ENCODE results near the gene NHS. TPM values are rescaled to one million over a fixed set of nuclear protein-coding genes. Genes with fewer than 3 reads are reported as not detected.

The NHS gene
- total RNA-seq: 0.51 and 0.68 TPM in 2 replicates
- 0.34 TPM for polyA plus RNA-seq (2012)

- DNase-seq (ENCODE audit: low read depth): peak; percentile 27
Observed at GRCh38 chrX:17374619-17375366, at the start of gene NHS. TSS of gene NHS (plus strand) at chrX:17375200. CDS start at chrX:17375758, 558 bp downstream.

- DNase-seq (ENCODE audit: low read depth): peak; percentile 27
Observed at GRCh38 chrX:17328837-17329236, 46.2 kb upstream of the NHS start.

- DNase-seq (ENCODE audit: low read depth): no peak
Observed at GRCh38 chrX:17336377-17336776, 38.6 kb upstream of the NHS start.

GRCh38 chrX:17355976-17356375 lies 19.0 kb upstream of the NHS start:
- no peak for DNase-seq (ENCODE audit: low read depth)

- no peak for DNase-seq (ENCODE audit: low read depth)
Observed at GRCh38 chrX:17359500-17359899, 15.5 kb upstream of the NHS start.

- DNase-seq (ENCODE audit: low read depth): no peak
Observed at GRCh38 chrX:17361620-17362019, 13.4 kb upstream of the NHS start.

GRCh38 chrX:17368002-17368401 lies 7.0 kb upstream of the NHS start:
- no peak for DNase-seq (ENCODE audit: low read depth)

- DNase-seq (ENCODE audit: low read depth): no peak
Observed at GRCh38 chrX:17369309-17369708, 5.7 kb upstream of the NHS start.

- no peak for DNase-seq (ENCODE audit: low read depth)
Observed at GRCh38 chrX:17370191-17370590, 4.8 kb upstream of the NHS start.

GRCh38 chrX:17372052-17372451 lies 2.9 kb upstream of the NHS start:
- no peak for DNase-seq (ENCODE audit: low read depth)

GRCh38 chrX:17373337-17373736 lies 1.7 kb upstream of the NHS start:
- DNase-seq (ENCODE audit: low read depth): no peak

GRCh38 chrX:17375367-17375636 lies 302 bp downstream of the NHS start:
- no peak for DNase-seq (ENCODE audit: low read depth)

- DNase-seq (ENCODE audit: low read depth): no peak
Observed at GRCh38 chrX:17375637-17376430, 834 bp downstream of the NHS start.

- no peak for DNase-seq (ENCODE audit: low read depth)
Observed at GRCh38 chrX:17376431-17377077, 1.6 kb downstream of the NHS start.

GRCh38 chrX:17377091-17377717 lies 2.2 kb downstream of the NHS start:
- no peak for DNase-seq (ENCODE audit: low read depth)

- DNase-seq (ENCODE audit: low read depth): no peak
Observed at GRCh38 chrX:17377795-17378194, 2.8 kb downstream of the NHS start.

- no peak for DNase-seq (ENCODE audit: low read depth)
Observed at GRCh38 chrX:17380221-17380620, 5.2 kb downstream of the NHS start.

- no peak for DNase-seq (ENCODE audit: low read depth)
Observed at GRCh38 chrX:17390419-17390850, 15.4 kb downstream of the NHS start.

- DNase-seq (ENCODE audit: low read depth): no peak
Observed at GRCh38 chrX:17395154-17395553, 20.2 kb downstream of the NHS start.

- DNase-seq (ENCODE audit: low read depth): no peak
Observed at GRCh38 chrX:17397074-17397473, 22.1 kb downstream of the NHS start.

- no peak for DNase-seq (ENCODE audit: low read depth)
Observed at GRCh38 chrX:17403189-17403691, 28.2 kb downstream of the NHS start.

GRCh38 chrX:17403972-17404371 lies 29.0 kb downstream of the NHS start:
- no peak for DNase-seq (ENCODE audit: low read depth)
